HepG2 (cell line): Measurements from ENCODE around the gene TBCD. TPM values are rescaled to one million over a fixed set of nuclear protein-coding genes. Genes with fewer than 3 reads are reported as not detected.

Experiments used
- ARID4A ChIP-seq: sonication (generic); formaldehyde crosslinking; IDR thresholded peaks from 2 replicates; pipeline ENCODE4 v1.5.0; 2020; ENCODE audit warnings: mild to moderate bottlenecking, missing genetic modification reagents, borderline replicate concordance
- ATF7-NPFF ChIP-seq: sonication (generic); formaldehyde crosslinking; IDR thresholded peaks from 2 replicates; pipeline ENCODE4 v1.8.1; 2023; ENCODE audit warnings: mild to moderate bottlenecking, low read depth, missing genetic modification reagents, moderate library complexity
- CREB1 ChIP-seq, 2 experiments: fragments of 450-650 bp in 1 of 2; IDR thresholded peaks; 2 replicates each; pipeline ENCODE4 v1.6.1; 2016 to 2017; ENCODE audit warnings: control low read depth in 1 of 2, mild to moderate bottlenecking in 1 of 2, missing compliant biosample characterization in 1 of 2, missing genetic modification characterization in 1 of 2
- CREBL2 ChIP-seq: sonication (generic); formaldehyde crosslinking; IDR thresholded peaks from 2 replicates; pipeline ENCODE4 v1.8.1; 2023; ENCODE audit warnings: missing genetic modification reagents, mild to moderate bottlenecking, borderline replicate concordance
- CREM ChIP-seq, 2 experiments: sonication (generic) in 1 of 2; formaldehyde crosslinking in 1 of 2; IDR thresholded peaks; 2 replicates each; pipeline versions ENCODE4 v1.4.0 to v1.6.1; 2016 to 2020; ENCODE audit warnings: antibody characterized with exemption in 1 of 2, mild to moderate bottlenecking in 1 of 2, missing genetic modification reagents in 1 of 2
- CSRNP2 ChIP-seq: sonication (generic); formaldehyde crosslinking; conservative IDR thresholded peaks from 2 replicates; pipeline ENCODE4 v1.8.0; 2022; ENCODE audit warnings: low read depth, missing genetic modification reagents
- GMEB1 ChIP-seq: sonication (generic); formaldehyde crosslinking; IDR thresholded peaks from 2 replicates; pipeline ENCODE4 v1.5.1; 2020; ENCODE audit warnings: missing genetic modification reagents, mild to moderate bottlenecking, borderline replicate concordance
- HDAC1 ChIP-seq: sonication (generic); formaldehyde crosslinking; IDR thresholded peaks from 2 replicates; pipeline ENCODE4 v1.5.1; 2020; ENCODE audit warnings: mild to moderate bottlenecking, missing genetic modification reagents
- KDM4B ChIP-seq: sonication (generic); formaldehyde crosslinking; IDR thresholded peaks from 2 replicates; pipeline ENCODE4 v1.4.0; 2020; ENCODE audit warnings: missing genetic modification reagents
- MIXL1 ChIP-seq: IDR thresholded peaks from 2 replicates; pipeline ENCODE4 v1.6.1; 2016
- NCOR1 ChIP-seq: fragments of 200-600 bp; sonication (generic); IDR thresholded peaks from 2 replicates; pipeline ENCODE4 v1.7.0; 2017; ENCODE audit warnings: antibody characterized with exemption, low read length, borderline replicate concordance
- NRL ChIP-seq: sonication (generic); formaldehyde crosslinking; IDR thresholded peaks from 2 replicates; pipeline ENCODE4 v1.5.0; 2020; ENCODE audit warnings: missing genetic modification reagents, mild to moderate bottlenecking, moderate library complexity, borderline replicate concordance
- SKI ChIP-seq: fragments of 450-650 bp; IDR thresholded peaks from one replicate; pipeline ENCODE4 v1.6.1; 2018; ENCODE audit warnings: mild to moderate bottlenecking; ENCODE audit not compliant: partially characterized antibody
- SNAPC5 ChIP-seq: sonication (generic); formaldehyde crosslinking; IDR thresholded peaks from 2 replicates; pipeline ENCODE4 v1.8.1; 2023; ENCODE audit warnings: mild to moderate bottlenecking, missing genetic modification reagents, borderline replicate concordance
- TMF1 ChIP-seq: sonication (generic); formaldehyde crosslinking; IDR thresholded peaks from 2 replicates; pipeline ENCODE4 v1.8.1; 2022; ENCODE audit warnings: low read depth, missing genetic modification reagents
- WIZ ChIP-seq: sonication (generic); formaldehyde crosslinking; IDR thresholded peaks from 2 replicates; pipeline ENCODE4 v1.5.1; 2020; ENCODE audit warnings: mild to moderate bottlenecking, missing genetic modification reagents
- ZNF446 ChIP-seq: sonication (generic); formaldehyde crosslinking; IDR thresholded peaks from 2 replicates; pipeline ENCODE4 v1.5.0; 2020; ENCODE audit warnings: mild to moderate bottlenecking, missing genetic modification reagents
- ZNF543 ChIP-seq: sonication (generic); formaldehyde crosslinking; IDR thresholded peaks from 2 replicates; pipeline ENCODE4 v1.4.0; 2020; ENCODE audit warnings: mild to moderate bottlenecking, missing genetic modification reagents
- ZNF879 ChIP-seq: sonication (generic); formaldehyde crosslinking; IDR thresholded peaks from 2 replicates; pipeline ENCODE4 v1.8.1; 2023; ENCODE audit warnings: missing genetic modification reagents
- polyA plus RNA-seq, 8 experiments: library from polyadenylated mRNA; depleted of rRNA in 3 of 8; stranded (reverse) in 7 of 8; unstranded in 1 of 8; fragments of >200 nt; fragmentation: Illumina TruSeq in 4 of 8; extraction: Trizol in 4 of 8; gene quantifications; 2 replicates each; pipeline versions ENCODE4 v1.2.1 to v1.2.3, GENCODE V29; 2011 to 2016; ENCODE audit warnings: low read depth in 4 of 8, missing spikeins in 1 of 8, mixed read lengths in 1 of 8; ENCODE audit not compliant: insufficient read depth in 1 of 8
- total RNA-seq, 5 experiments: library from RNA; depleted of rRNA; stranded (reverse); fragments of >200 nt; fragmentation: Illumina TruSeq; extraction: Trizol; gene quantifications; 2 replicates each; pipeline ENCODE4 v1.2.3, GENCODE V29; 2016; ENCODE audit warnings: low read depth in 1 of 5

Gene TBCD
- total and polyA plus RNA-seq, 2 of the 13 experiments (the other 11 are each of a cell fraction or from before 2014, with no cell fraction given): 33.9 to 54.8 TPM

GRCh38 chr17:82716203-82717010 is 35.5 kb upstream of the TBCD start, which contains the start of gene FN3KRP (continued):
- TF ChIP-seq ARID4A (CRISPR knock-in tag) (peak; percentile 83; the same call in 1 of the 2 replicates), NRL (CRISPR knock-in tag) (peak; percentile 51), ATF7-NPFF (CRISPR knock-in tag) (peak; percentile 43; the same call in 1 of the 2 replicates), KDM4B (CRISPR knock-in tag) (no peak), HDAC1 (CRISPR knock-in tag) (peak; percentile 74), WIZ (CRISPR knock-in tag) (peak; percentile 65; the same call in 1 of the 2 replicates), CREM (IDR thresholded peaks at IDR 0.05) (peak; percentile 47; the same call in 1 of the 2 replicates), CREM (CRISPR knock-in tag; IDR thresholded peaks at IDR 0.05) (no peak), MIXL1 (CRISPR knock-in tag) (no peak), TMF1 (CRISPR knock-in tag) (peak; percentile 91), CREBL2 (CRISPR knock-in tag) (no peak), ZNF879 (no peak), ZNF446 (CRISPR knock-in tag) (0 out of 2 replicates have a peak, but pooled peaks have one; percentile 75), SKI (peak; percentile 9), CSRNP2 (CRISPR knock-in tag) (no peak), ZNF543 (CRISPR knock-in tag) (peak; percentile 73; the same call in 1 of the 2 replicates), CREB1 (IDR thresholded peaks at IDR 0.05) (peak; percentile 85), CREB1 (CRISPR knock-in tag; IDR thresholded peaks at IDR 0.05) (peak; percentile 66), GMEB1 (peak; percentile 55; the same call in 1 of the 2 replicates), NCOR1 (no peak), SNAPC5 (CRISPR knock-in tag) (no peak)
